OCI-LY1 (cell line): ENCODE data around the gene FBXL15.

ENCODE experiments used
- H2AFZ ChIP-seq: fragments of 200-600 bp; sonication (generic), shearing (Covaris generic); 2 replicates; pipeline ENCODE4 v1.6.0; 2014; ENCODE audit warnings: antibody characterized with exemption, mild to moderate bottlenecking, low read length
- H3F3A ChIP-seq: fragments of 200-600 bp; sonication (generic), shearing (Covaris generic); 2 replicates; pipeline ENCODE4 v1.6.0; 2014; ENCODE audit warnings: mild to moderate bottlenecking, antibody characterized with exemption, low read length, moderate library complexity; ENCODE audit not compliant: insufficient read depth
- H3K27ac ChIP-seq: fragments of 200-600 bp; sonication (generic); 2 replicates; pipeline ENCODE4 v1.5.1; 2014; ENCODE audit warnings: low read length, mixed run types, mild to moderate bottlenecking, low read depth; ENCODE audit not compliant: poor library complexity, severe bottlenecking
- H3K27me3 ChIP-seq: fragments of 200-600 bp; sonication (generic); 2 replicates; pipeline ENCODE4 v1.6.0; 2014; ENCODE audit warnings: antibody characterized with exemption, mild to moderate bottlenecking, low read length, moderate library complexity; ENCODE audit not compliant: insufficient read depth
- H3K36me3 ChIP-seq: fragments of 200-600 bp; sonication (generic); 2 replicates; pipeline ENCODE4 v1.6.1; 2014; ENCODE audit warnings: mild to moderate bottlenecking, antibody characterized with exemption, low read length, moderate library complexity, mixed read lengths; ENCODE audit not compliant: insufficient read depth
- H3K4me1 ChIP-seq: fragments of 200-600 bp; sonication (generic); 2 replicates; pipeline ENCODE4 v1.5.1; 2014; ENCODE audit warnings: mild to moderate bottlenecking, low read length, moderate library complexity; ENCODE audit not compliant: insufficient read depth, severe bottlenecking
- H3K4me2 ChIP-seq: fragments of 200-600 bp; sonication (generic), shearing (Covaris generic); 2 replicates; pipeline ENCODE4 v1.6.1; 2014; ENCODE audit warnings: low read length
- H3K4me3 ChIP-seq: fragments of 200-600 bp; sonication (generic); 2 replicates; pipeline ENCODE4 v1.5.1; 2014; ENCODE audit warnings: low read length, low read depth, mild to moderate bottlenecking, mixed read lengths; ENCODE audit not compliant: poor library complexity, severe bottlenecking
- H3K79me2 ChIP-seq: fragments of 200-600 bp; shearing (Covaris generic); 2 replicates; pipeline ENCODE4 v1.6.1; 2016; ENCODE audit warnings: mixed run types, low read length, mixed read lengths; ENCODE audit not compliant: insufficient read depth
- H3K9ac ChIP-seq: fragments of 200-600 bp; sonication (generic), shearing (Covaris generic); 2 replicates; pipeline ENCODE4 v1.6.1; 2014; ENCODE audit warnings: mild to moderate bottlenecking, low read length, mixed read lengths
- H3K9me2 ChIP-seq: fragments of 200-600 bp; sonication (generic), shearing (Covaris generic); 2 replicates; pipeline ENCODE4 v1.6.1; 2014; ENCODE audit warnings: low read depth, mild to moderate bottlenecking, low read length, mixed read lengths
- H3K9me3 ChIP-seq: fragments of 200-600 bp; shearing (Covaris generic); 2 replicates; pipeline ENCODE4 v1.6.1; 2014; ENCODE audit warnings: low read length, mixed read lengths
- H4K20me1 ChIP-seq: fragments of 200-600 bp; sonication (generic), shearing (Covaris generic); 2 replicates; pipeline ENCODE4 v1.6.0; 2016; ENCODE audit warnings: mild to moderate bottlenecking, low read length; ENCODE audit not compliant: insufficient read depth
- EZH2 ChIP-seq: fragments of 200-600 bp; sonication (generic), shearing (Covaris generic); IDR thresholded peaks from 2 replicates; pipeline ENCODE4 v1.8.0; 2017; ENCODE audit warnings: borderline replicate concordance, mixed run types, mild to moderate bottlenecking, antibody characterized with exemption, low read length, moderate library complexity, mixed read lengths
- TF ChIP-seq, protein P1 (sequence below): fragments of 200-600 bp; sonication (generic), shearing (Covaris generic); IDR thresholded peaks from 2 replicates; pipeline ENCODE4 v1.5.1; 2017; ENCODE audit warnings: mild to moderate bottlenecking, antibody characterized with exemption, low read length, moderate library complexity, mixed read lengths

The FBXL15 gene

DNA sequence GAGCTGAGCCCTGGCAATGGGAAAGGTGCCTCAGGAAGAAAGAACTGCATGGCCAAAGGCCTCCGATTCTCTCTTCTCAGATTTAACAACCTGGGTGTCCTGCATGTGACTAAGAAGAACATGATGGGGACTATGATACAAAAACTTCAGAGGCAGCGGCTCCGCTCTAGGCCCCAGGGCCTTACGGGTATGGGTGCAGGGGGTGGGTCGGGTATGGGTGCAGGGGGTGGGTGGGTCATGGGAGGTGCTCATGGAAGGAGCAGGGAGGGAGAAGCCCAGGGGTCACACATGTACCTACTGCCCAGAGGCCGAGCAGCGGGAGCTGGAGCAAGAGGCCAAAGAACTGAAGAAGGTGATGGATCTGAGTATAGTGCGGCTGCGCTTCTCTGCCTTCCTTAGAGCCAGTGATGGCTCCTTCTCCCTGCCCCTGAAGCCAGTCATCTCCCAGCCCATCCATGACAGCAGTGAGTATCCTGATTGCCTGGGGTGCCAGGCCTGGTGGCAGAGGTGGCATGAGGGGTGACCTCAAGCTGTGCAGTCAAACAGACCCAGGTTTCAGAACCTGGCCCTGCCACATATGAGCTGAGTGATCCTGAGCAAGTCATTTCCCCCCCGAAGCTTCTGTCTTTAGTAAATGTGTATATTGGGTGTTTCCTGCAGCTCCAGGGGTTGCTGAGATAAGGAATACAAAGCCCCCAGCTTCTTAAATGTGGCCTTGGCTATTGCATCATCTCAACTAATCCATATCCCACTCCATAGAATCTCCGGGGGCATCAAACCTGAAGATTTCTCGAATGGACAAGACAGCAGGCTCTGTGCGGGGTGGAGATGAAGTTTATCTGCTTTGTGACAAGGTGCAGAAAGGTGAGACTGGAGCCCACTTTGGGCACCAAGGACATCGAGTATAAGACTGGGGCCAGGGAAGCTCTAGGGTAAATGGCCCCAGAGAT, 23.1 kb upstream of the FBXL15 start:
- H3F3A ChIP-seq: no peaks in the 10 kb centered on the region
- no peaks in the 10 kb centered on the region for H3K79me2 ChIP-seq
- H4K20me1 ChIP-seq: no peaks in the 10 kb centered on the region
- H3K27ac ChIP-seq: peak overlapping the region; percentile 36
- no peaks in the 10 kb centered on the region for H3K27me3 ChIP-seq
- no peak overlapping the region for H3K9ac ChIP-seq
- H3K36me3 ChIP-seq: no peaks in the 10 kb centered on the region; the same call in 1 of the 2 replicates
- no peaks in the 10 kb centered on the region for H3K9me3 ChIP-seq
- no peak for TF ChIP-seq EZH2
- TF ChIP-seq, protein P1, sequence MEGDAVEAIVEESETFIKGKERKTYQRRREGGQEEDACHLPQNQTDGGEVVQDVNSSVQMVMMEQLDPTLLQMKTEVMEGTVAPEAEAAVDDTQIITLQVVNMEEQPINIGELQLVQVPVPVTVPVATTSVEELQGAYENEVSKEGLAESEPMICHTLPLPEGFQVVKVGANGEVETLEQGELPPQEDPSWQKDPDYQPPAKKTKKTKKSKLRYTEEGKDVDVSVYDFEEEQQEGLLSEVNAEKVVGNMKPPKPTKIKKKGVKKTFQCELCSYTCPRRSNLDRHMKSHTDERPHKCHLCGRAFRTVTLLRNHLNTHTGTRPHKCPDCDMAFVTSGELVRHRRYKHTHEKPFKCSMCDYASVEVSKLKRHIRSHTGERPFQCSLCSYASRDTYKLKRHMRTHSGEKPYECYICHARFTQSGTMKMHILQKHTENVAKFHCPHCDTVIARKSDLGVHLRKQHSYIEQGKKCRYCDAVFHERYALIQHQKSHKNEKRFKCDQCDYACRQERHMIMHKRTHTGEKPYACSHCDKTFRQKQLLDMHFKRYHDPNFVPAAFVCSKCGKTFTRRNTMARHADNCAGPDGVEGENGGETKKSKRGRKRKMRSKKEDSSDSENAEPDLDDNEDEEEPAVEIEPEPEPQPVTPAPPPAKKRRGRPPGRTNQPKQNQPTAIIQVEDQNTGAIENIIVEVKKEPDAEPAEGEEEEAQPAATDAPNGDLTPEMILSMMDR: no peak
- no peaks in the 10 kb centered on the region for H3K9me2 ChIP-seq
- no peak overlapping the region for H3K4me2 ChIP-seq
- H3K4me3 ChIP-seq: no peak overlapping the region
- H2AFZ ChIP-seq: no peak overlapping the region
- peaks cover 26% of the 10 kb centered on the region for H3K4me1 ChIP-seq

GRCh38 chr10:102398172-102399020, 22.2 kb upstream of the FBXL15 start:
- Histone ChIP-seq H3K9me2 (no peaks in the 10 kb centered on the region), H3K4me2 (no peak overlapping the region; the same call in 1 of the 2 replicates), H3K9ac (no peak overlapping the region), H3K4me1 (peaks cover 24% of the 10 kb centered on the region), H3F3A (no peaks in the 10 kb centered on the region), H3K9me3 (no peaks in the 10 kb centered on the region), H3K79me2 (no peaks in the 10 kb centered on the region), H4K20me1 (no peaks in the 10 kb centered on the region), H3K4me3 (no peak overlapping the region), H3K36me3 (no peaks in the 10 kb centered on the region; the same call in 1 of the 2 replicates), H3K27ac (peak overlapping the region; percentile 36), H3K27me3 (no peaks in the 10 kb centered on the region), H2AFZ (no peak overlapping the region)
- TF ChIP-seq, protein P1: no peak
- TF ChIP-seq EZH2: no peak

- H3K4me2 ChIP-seq: peak overlapping the region; percentile 67
- H3K9me3 ChIP-seq: no peaks in the 10 kb centered on the region
- H3F3A ChIP-seq: no peaks in the 10 kb centered on the region
- peak overlapping the region; percentile 66; the same call in 1 of the 2 replicates for H3K9ac ChIP-seq
- H3K9me2 ChIP-seq: no peaks in the 10 kb centered on the region
- H3K4me3 ChIP-seq: peak overlapping the region; percentile 59
- H3K4me1 ChIP-seq: peaks cover 19% of the 10 kb centered on the region
- TF ChIP-seq, protein P1: peak; percentile 78
- no peak for TF ChIP-seq EZH2
- no peaks in the 10 kb centered on the region for H4K20me1 ChIP-seq
- no peaks in the 10 kb centered on the region for H3K79me2 ChIP-seq
- no peak overlapping the region for H3K27ac ChIP-seq
- H3K36me3 ChIP-seq: no peaks in the 10 kb centered on the region; the same call in 1 of the 2 replicates
- H2AFZ ChIP-seq: no peak overlapping the region
- no peaks in the 10 kb centered on the region for H3K27me3 ChIP-seq
Observed at GRCh38 chr10:102399217-102400021, 21.2 kb upstream of the FBXL15 start.
